SJCRH30 (cell line): ENCODE measurements around the gene IRX5. TPM values are rescaled to one million over a fixed set of nuclear protein-coding genes. Genes with fewer than 3 reads are reported as not detected.

Source experiments
- DNase-seq, 2 experiments: peaks; one replicate each; pipeline ENCODE4 v3.0.0-alpha.2; 2015 to 2020
- H3K27ac ChIP-seq: fragments of 250-450 bp; sonication (Bioruptor Pico); 2 replicates; pipeline ENCODE4 v1.5.1; 2020; ENCODE audit warnings: mild to moderate bottlenecking, moderate library complexity
- H3K27me3 ChIP-seq: fragments of 250-450 bp; sonication (Bioruptor Pico); 2 replicates; pipeline ENCODE4 v1.5.1; 2020; ENCODE audit warnings: mild to moderate bottlenecking, moderate library complexity
- H3K36me3 ChIP-seq: fragments of 250-450 bp; sonication (Bioruptor Pico); 2 replicates; pipeline ENCODE4 v1.5.1; 2020; ENCODE audit warnings: mild to moderate bottlenecking, moderate library complexity
- H3K4me1 ChIP-seq: fragments of 250-450 bp; sonication (Bioruptor Pico); 2 replicates; pipeline ENCODE4 v1.5.1; 2020; ENCODE audit warnings: mild to moderate bottlenecking, moderate library complexity
- H3K4me3 ChIP-seq: fragments of 250-450 bp; sonication (Bioruptor Pico); 2 replicates; pipeline ENCODE4 v1.5.1; 2020; ENCODE audit warnings: mild to moderate bottlenecking, moderate library complexity
- H3K9me3 ChIP-seq: fragments of 250-450 bp; sonication (Bioruptor Pico); replicated peaks from 2 replicates; pipeline ENCODE4 v1.5.1; 2020; ENCODE audit warnings: mild to moderate bottlenecking, moderate library complexity
- total RNA-seq: library from RNA; depleted of rRNA; stranded (reverse); fragments of >200 nt; shearing (Covaris generic); gene quantifications from 2 replicates; pipeline ENCODE4 v1.2.3, GENCODE V29; 2014

Gene IRX5
- total RNA-seq, 1 experiment from 2014 or later: 11.4 TPM

- Histone ChIP-seq H3K9me3 (no peaks in the 10 kb centered on the region), H3K4me3 (no peak overlapping the region), H3K4me1 (no peaks in the 10 kb centered on the region; the same call in 1 of the 2 replicates), H3K27ac (no peak overlapping the region), H3K27me3 (no peaks in the 10 kb centered on the region), H3K36me3 (no peaks in the 10 kb centered on the region)
- DNase-seq: no peak
Observed at GRCh38 chr16:54952195-54952594, 21.5 kb downstream of the IRX5 start.

GRCh38 chr16:54953461-54953860 is 22.8 kb downstream of the IRX5 start:
- Histone ChIP-seq H3K36me3 (no peaks in the 10 kb centered on the region), H3K9me3 (no peaks in the 10 kb centered on the region), H3K4me1 (no peaks in the 10 kb centered on the region; the same call in 1 of the 2 replicates), H3K4me3 (no peak overlapping the region), H3K27ac (no peak overlapping the region), H3K27me3 (no peaks in the 10 kb centered on the region)
- DNase-seq: no peak

- Histone ChIP-seq H3K4me1 (no peaks in the 10 kb centered on the region; the same call in 1 of the 2 replicates), H3K27me3 (no peaks in the 10 kb centered on the region), H3K36me3 (no peaks in the 10 kb centered on the region), H3K4me3 (no peak overlapping the region), H3K27ac (no peak overlapping the region), H3K9me3 (no peaks in the 10 kb centered on the region)
- DNase-seq: no peak
Observed at GRCh38 chr16:54954220-54954619, 23.6 kb downstream of the IRX5 start.

- DNase-seq: no peak
- Histone ChIP-seq H3K9me3 (no peaks in the 10 kb centered on the region), H3K27ac (no peak overlapping the region), H3K4me1 (no peaks in the 10 kb centered on the region; the same call in 1 of the 2 replicates), H3K4me3 (no peak overlapping the region), H3K36me3 (no peaks in the 10 kb centered on the region), H3K27me3 (no peaks in the 10 kb centered on the region)
Observed at GRCh38 chr16:54955757-54956156, 25.1 kb downstream of the IRX5 start.

- Histone ChIP-seq H3K9me3 (no peaks in the 10 kb centered on the region), H3K4me1 (no peaks in the 10 kb centered on the region; the same call in 1 of the 2 replicates), H3K36me3 (no peaks in the 10 kb centered on the region), H3K4me3 (no peak overlapping the region), H3K27ac (no peak overlapping the region), H3K27me3 (no peaks in the 10 kb centered on the region)
- peak; percentile 57 to 81 for DNase-seq
Observed at GRCh38 chr16:54957403-54958166, 26.9 kb downstream of the IRX5 start.

GRCh38 chr16:54962045-54962444 is 31.4 kb downstream of the IRX5 start:
- Histone ChIP-seq H3K4me3 (no peak overlapping the region), H3K27me3 (no peaks in the 10 kb centered on the region), H3K27ac (no peak overlapping the region), H3K9me3 (no peaks in the 10 kb centered on the region), H3K4me1 (no peaks in the 10 kb centered on the region), H3K36me3 (no peaks in the 10 kb centered on the region)
- DNase-seq: no peak

GRCh38 chr16:54964239-54964638 is 33.6 kb downstream of the IRX5 start:
- Histone ChIP-seq H3K4me3 (no peak overlapping the region), H3K9me3 (no peaks in the 10 kb centered on the region), H3K4me1 (no peaks in the 10 kb centered on the region), H3K27me3 (no peaks in the 10 kb centered on the region), H3K36me3 (no peaks in the 10 kb centered on the region), H3K27ac (no peak overlapping the region)
- no peak for DNase-seq

- no peak overlapping the region for H3K27ac ChIP-seq
- H3K9me3 ChIP-seq: no peaks in the 10 kb centered on the region
- no peaks in the 10 kb centered on the region for H3K36me3 ChIP-seq
- no peak overlapping the region for H3K4me3 ChIP-seq
- no peak for DNase-seq
- H3K4me1 ChIP-seq: no peaks in the 10 kb centered on the region
- H3K27me3 ChIP-seq: no peaks in the 10 kb centered on the region
Observed at GRCh38 chr16:54965464-54965863, 34.8 kb downstream of the IRX5 start.

GRCh38 chr16:54968011-54968410 is 37.3 kb downstream of the IRX5 start:
- H3K9me3 ChIP-seq: no peaks in the 10 kb centered on the region
- H3K4me1 ChIP-seq: no peaks in the 10 kb centered on the region
- no peaks in the 10 kb centered on the region for H3K36me3 ChIP-seq

GRCh38 chr16:54968784-54969183 is 38.1 kb downstream of the IRX5 start:
- Histone ChIP-seq H3K9me3 (no peaks in the 10 kb centered on the region), H3K4me3 (no peak overlapping the region), H3K27me3 (no peaks in the 10 kb centered on the region), H3K27ac (no peak overlapping the region), H3K36me3 (no peaks in the 10 kb centered on the region), H3K4me1 (no peaks in the 10 kb centered on the region)
- no peak for DNase-seq

More at GRCh38 chr16:54968011-54968410, 37.3 kb downstream of the IRX5 start:
- Histone ChIP-seq H3K4me3 (no peak overlapping the region), H3K27ac (no peak overlapping the region), H3K27me3 (no peaks in the 10 kb centered on the region)
- DNase-seq: no peak

GRCh38 chr16:54970016-54970415 is 39.4 kb downstream of the IRX5 start:
- Histone ChIP-seq H3K4me1 (peaks cover 8% of the 10 kb centered on the region), H3K4me3 (no peak overlapping the region), H3K27ac (no peak overlapping the region), H3K9me3 (no peaks in the 10 kb centered on the region), H3K36me3 (no peaks in the 10 kb centered on the region), H3K27me3 (no peaks in the 10 kb centered on the region)
- DNase-seq: no peak

- no peak overlapping the region for H3K4me3 ChIP-seq
- H3K9me3 ChIP-seq: no peaks in the 10 kb centered on the region
- no peaks in the 10 kb centered on the region for H3K36me3 ChIP-seq
- H3K4me1 ChIP-seq: peaks cover 17% of the 10 kb centered on the region
- DNase-seq: peak; percentile 48 to 80
- no peaks in the 10 kb centered on the region for H3K27me3 ChIP-seq
- no peak overlapping the region for H3K27ac ChIP-seq
Observed at GRCh38 chr16:54974367-54974766, 43.7 kb downstream of the IRX5 start.

- Histone ChIP-seq H3K27ac (peak overlapping the region; percentile 19), H3K9me3 (no peaks in the 10 kb centered on the region), H3K4me1 (peaks cover 28% of the 10 kb centered on the region), H3K27me3 (no peaks in the 10 kb centered on the region), H3K4me3 (no peak overlapping the region), H3K36me3 (no peaks in the 10 kb centered on the region)
- peak; percentile 49 to 68 for DNase-seq
Observed at GRCh38 chr16:54976651-54977200, 46.1 kb downstream of the IRX5 start.

- Histone ChIP-seq H3K4me1 (peaks cover 28% of the 10 kb centered on the region), H3K27me3 (no peaks in the 10 kb centered on the region), H3K36me3 (no peaks in the 10 kb centered on the region), H3K4me3 (no peak overlapping the region), H3K9me3 (no peaks in the 10 kb centered on the region), H3K27ac (peak overlapping the region; percentile 19)
- no peak for DNase-seq
Observed at GRCh38 chr16:54977211-54977610, 46.5 kb downstream of the IRX5 start.

GRCh38 chr16:54980821-54981220 is 50.2 kb downstream of the IRX5 start:
- peaks cover 3% of the 10 kb centered on the region; the same call in 1 of the 2 replicates for H3K27me3 ChIP-seq
- H3K36me3 ChIP-seq: no peaks in the 10 kb centered on the region
- no peaks in the 10 kb centered on the region for H3K9me3 ChIP-seq
- peak; percentile 51 for DNase-seq
- H3K27ac ChIP-seq: no peak overlapping the region
- peaks cover 21% of the 10 kb centered on the region for H3K4me1 ChIP-seq
- no peak overlapping the region for H3K4me3 ChIP-seq
